ENCODE results near the gene SENP2. TPM values are rescaled to one million over a fixed set of nuclear protein-coding genes. Genes with fewer than 3 reads are reported as not detected.

Gene SENP2
- total and polyA plus RNA-seq, 4 donors: 7.5 to 42.1 (median 20.4) TPM

DNA sequence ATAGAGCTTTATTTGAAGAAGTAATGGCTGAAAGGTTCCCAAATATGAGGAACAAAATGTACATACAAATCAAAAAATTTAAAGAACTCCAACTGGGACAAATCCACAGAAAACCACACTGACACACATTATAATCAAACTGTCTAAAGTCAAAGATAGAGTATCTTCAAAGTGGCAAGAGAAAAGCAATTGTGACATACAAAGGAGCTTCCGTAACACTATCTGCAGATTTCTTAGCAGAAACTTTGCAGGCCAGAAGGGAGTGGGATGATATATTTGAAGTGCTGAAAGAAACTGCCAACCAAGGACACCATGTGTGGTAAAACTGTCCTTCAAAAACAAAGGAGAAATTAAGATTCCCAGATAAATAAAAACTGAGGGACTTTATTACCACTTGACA lies 91.9 kb downstream of the SENP2 start:
- DNase-seq (no peak), ATAC-seq (ENCODE audit: insufficient read depth, low FRiP score) (no peak)
- no peak overlapping the region for H3K4me3 ChIP-seq
- peaks cover 2 to 34% (median 18%) of the 10 kb centered on the region in 4 donors for H3K36me3 ChIP-seq (ENCODE audit: control insufficient read depth in 4 of 4, insufficient read depth in 4 of 4, low read length in 4 of 4)
- WGBS, 2 donors: 94 to 100% methylated on average over 1 of the region's 1 CpG
- no peaks in the 10 kb centered on the region for H3K27me3 ChIP-seq (ENCODE audit: control insufficient read depth in 3 of 3, insufficient read depth in 3 of 3, low read length in 2 of 3)
- no peak overlapping the region for H3K27ac ChIP-seq (ENCODE audit: low read depth in 1 of 2, low read length in 1 of 2)
- H3K9me3 ChIP-seq (ENCODE audit: control insufficient read depth in 4 of 4, insufficient read depth in 3 of 4, low read length in 3 of 4): peaks cover 0 to 4% (median under 1%) of the 10 kb centered on the region in 4 donors
- no peaks in the 10 kb centered on the region for H3K4me1 ChIP-seq (ENCODE audit: control insufficient read depth in 5 of 5, insufficient read depth in 5 of 5, low read length in 5 of 5)
- H3K9ac ChIP-seq (ENCODE audit: insufficient read depth in 1 of 2, low read length in 2 of 2): no peak overlapping the region
- TF ChIP-seq, protein P1, sequence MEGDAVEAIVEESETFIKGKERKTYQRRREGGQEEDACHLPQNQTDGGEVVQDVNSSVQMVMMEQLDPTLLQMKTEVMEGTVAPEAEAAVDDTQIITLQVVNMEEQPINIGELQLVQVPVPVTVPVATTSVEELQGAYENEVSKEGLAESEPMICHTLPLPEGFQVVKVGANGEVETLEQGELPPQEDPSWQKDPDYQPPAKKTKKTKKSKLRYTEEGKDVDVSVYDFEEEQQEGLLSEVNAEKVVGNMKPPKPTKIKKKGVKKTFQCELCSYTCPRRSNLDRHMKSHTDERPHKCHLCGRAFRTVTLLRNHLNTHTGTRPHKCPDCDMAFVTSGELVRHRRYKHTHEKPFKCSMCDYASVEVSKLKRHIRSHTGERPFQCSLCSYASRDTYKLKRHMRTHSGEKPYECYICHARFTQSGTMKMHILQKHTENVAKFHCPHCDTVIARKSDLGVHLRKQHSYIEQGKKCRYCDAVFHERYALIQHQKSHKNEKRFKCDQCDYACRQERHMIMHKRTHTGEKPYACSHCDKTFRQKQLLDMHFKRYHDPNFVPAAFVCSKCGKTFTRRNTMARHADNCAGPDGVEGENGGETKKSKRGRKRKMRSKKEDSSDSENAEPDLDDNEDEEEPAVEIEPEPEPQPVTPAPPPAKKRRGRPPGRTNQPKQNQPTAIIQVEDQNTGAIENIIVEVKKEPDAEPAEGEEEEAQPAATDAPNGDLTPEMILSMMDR (IDR thresholded peaks at IDR 0.05; ENCODE audit: control extremely low read depth, extremely low read depth): no peak

DNA sequence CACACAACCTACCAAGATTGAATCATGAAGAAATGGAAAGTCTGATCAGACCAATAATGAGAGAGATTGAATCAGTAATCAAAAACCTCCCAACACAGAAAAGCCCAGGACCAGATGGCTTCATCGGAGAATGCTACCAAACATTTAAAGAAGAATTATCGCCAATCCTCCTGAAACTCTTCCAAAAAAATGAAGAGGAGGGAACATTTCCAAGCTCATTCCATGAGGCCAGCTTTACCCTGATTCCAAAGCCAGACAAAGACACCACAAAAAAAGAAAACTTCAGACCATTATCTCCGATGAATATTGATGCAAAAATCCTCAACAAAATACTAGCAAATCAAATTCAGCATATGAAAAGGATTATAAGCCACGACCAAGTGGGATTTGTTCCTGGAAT lies 94.1 kb downstream of the SENP2 start:
- Histone ChIP-seq H3K36me3 (ENCODE audit: control insufficient read depth in 4 of 4, insufficient read depth in 4 of 4, low read length in 4 of 4) (peaks cover 0 to 20% (median 12%) of the 10 kb centered on the region in 4 donors), H3K27me3 (ENCODE audit: control insufficient read depth in 3 of 3, insufficient read depth in 3 of 3, low read length in 2 of 3) (no peaks in the 10 kb centered on the region), H3K4me1 (ENCODE audit: control insufficient read depth in 5 of 5, insufficient read depth in 5 of 5, low read length in 5 of 5) (no peaks in the 10 kb centered on the region), H3K27ac (ENCODE audit: low read depth in 1 of 2, low read length in 1 of 2) (no peak overlapping the region), H3K4me3 (no peak overlapping the region), H3K9me3 (ENCODE audit: control insufficient read depth in 4 of 4, insufficient read depth in 3 of 4, low read length in 3 of 4) (peaks cover 0 to 4% (median under 1%) of the 10 kb centered on the region in 4 donors), H3K9ac (ENCODE audit: insufficient read depth in 1 of 2, low read length in 2 of 2) (no peak overlapping the region)
- ATAC-seq (ENCODE audit: insufficient read depth, low FRiP score): no peak
- DNase-seq: peak in 2 of 3 donors; percentile 40 to 41
- WGBS, 2 donors: 81 to 93% methylated on average over 4 of the region's 4 CpGs
- TF ChIP-seq, protein P1 (IDR thresholded peaks at IDR 0.05; ENCODE audit: control extremely low read depth, extremely low read depth): no peak

Small RNA genes lying within 50 kb of the gene (small RNA-seq; reads per million reads assigned to genes)
- gene AC133473.1 (ENCODE audit: low replicate concordance): not detected

Other genes with a start within 250 kb of the SENP2 start
- gene MAP3K13, start 223.2 kb upstream of the SENP2 start, total RNA-seq: 10 to 100 TPM; 31.0 to 74.8 TPM
- gene MAP3K13, start 223.2 kb upstream of the SENP2 start, polyA plus RNA-seq: 10 to 100 TPM; 20.7 to 27.6 TPM
- 10 to 100 TPM; 29.5 to 36.4 TPM for gene TMEM41A, start 87.3 kb upstream of the SENP2 start, total RNA-seq
- 10 to 100 TPM; 18.4 to 20.3 TPM for gene TMEM41A, start 87.3 kb upstream of the SENP2 start, polyA plus RNA-seq
- 10 to 100 TPM in 1 of 2 donors, 1 to 10 TPM in 1; 8.8 to 26.1 TPM for gene LIPH, start 33.7 kb upstream of the SENP2 start, total RNA-seq
- 10 to 100 TPM in 1 of 2 donors, 1 to 10 TPM in 1; 6.2 to 21.2 TPM for gene LIPH, start 33.7 kb upstream of the SENP2 start, polyA plus RNA-seq
- gene IGF2BP2, start 238.7 kb downstream of the SENP2 start, total RNA-seq: 10 to 100 TPM; 15.6 to 92.6 TPM
- gene IGF2BP2, start 238.7 kb downstream of the SENP2 start, polyA plus RNA-seq: 1 to 10 TPM; 7.8 to 8.1 TPM

Measured in lung (tissue), 13 donors.